Calu3 (cell line): Measurements from ENCODE around the gene OR8D1. TPM values are rescaled to one million over a fixed set of nuclear protein-coding genes. Genes with fewer than 3 reads are reported as not detected.

ENCODE experiments used
- Bru-seq: library from RNA; stranded (reverse); fragments of 400-500 nt; gene quantifications from one replicate; lab custom pipeline; 2021; lab: Mats Ljungman, UMichigan
- BruChase-seq, 2 experiments: library from RNA; stranded (reverse); fragments of 400-500 nt; gene quantifications; one replicate each; lab custom pipeline; 2021; lab: Mats Ljungman, UMichigan
- BruUV-seq: library from RNA; stranded (reverse); fragments of 400-500 nt; replicated peaks from 2 replicates; lab custom pipeline; 2021; lab: Mats Ljungman, UMichigan
- CTCF ChIA-PET: fragments of 300-600 bp; sonication (Branson Sonifier 250); formaldehyde crosslinking; loops from one replicate; lab custom pipeline; 2022; ENCODE audit warnings: antibody characterized with exemption; lab: Charles Lee
- DNase-seq: peaks from one replicate; pipeline ENCODE4 v3.0.0; 2022
- H3K27ac Mint-ChIP-seq: one replicate; pipeline ENCODE4 v1.8.0; 2022; ENCODE audit warnings: mixed read lengths; ENCODE audit not compliant: unreplicated experiment
- H3K27me3 Mint-ChIP-seq: one replicate; pipeline ENCODE4 v1.8.0; 2022; ENCODE audit warnings: mixed read lengths; ENCODE audit not compliant: unreplicated experiment
- H3K36me3 Mint-ChIP-seq: one replicate; pipeline ENCODE4 v1.8.0; 2022; ENCODE audit warnings: mild to moderate bottlenecking, moderate library complexity, mixed read lengths; ENCODE audit not compliant: insufficient read depth, unreplicated experiment
- H3K4me1 Mint-ChIP-seq: one replicate; pipeline ENCODE4 v1.8.0; 2022; ENCODE audit warnings: mild to moderate bottlenecking, low read depth, mixed read lengths; ENCODE audit not compliant: unreplicated experiment
- H3K4me3 Mint-ChIP-seq: one replicate; pipeline ENCODE4 v1.8.0; 2022; ENCODE audit warnings: mild to moderate bottlenecking, low read depth, moderate library complexity, mixed read lengths; ENCODE audit not compliant: unreplicated experiment
- H3K9me3 Mint-ChIP-seq: one replicate; pipeline ENCODE4 v1.8.0; 2022; ENCODE audit warnings: low read depth, mixed read lengths; ENCODE audit not compliant: unreplicated experiment
- intact Hi-C: fragments of 100-400 bp; cut with micrococcal nuclease; formaldehyde crosslinking; loops from one replicate; pipeline ENCODE4 v1.10.0; 2022; ENCODE audit not compliant: unreplicated experiment
- long read RNA-seq: library from polyadenylated mRNA; stranded (forward); transcript quantifications from one replicate; pipeline ENCODE4 v2.0.0, GENCODE V29; 2022
- total RNA-seq: library from RNA; stranded (reverse); gene quantifications from 2 replicates; pipeline ENCODE4 v1.2.3, GENCODE V29; 2022
- TF ChIP-seq, protein P1 (sequence below): fragments of 200-600 bp; IDR thresholded peaks from one replicate; pipeline ENCODE4 v1.8.0; 2022; ENCODE audit warnings: antibody characterized with exemption; ENCODE audit not compliant: unreplicated experiment

The OR8D1 gene
- total RNA-seq, result not detected in 2 replicates
- not detected for Bru-seq, nascent RNA
- BruChase-seq, experiment 1, labeled RNA remaining after a 6-hour chase, result not detected
- BruChase-seq, experiment 2, labeled RNA remaining after a 2-hour chase, result not detected
- long read RNA-seq, result 0 reads

GRCh38 chr11:124313849-124314248 lies at the start of gene OR8D1:
Gene OR8D1, minus strand, starts transcription at chr11:124313949. Its CDS starts 3,183 bp downstream, at chr11:124310766.
- intact Hi-C loops, result no loop called here
- TF ChIP-seq, protein P1, sequence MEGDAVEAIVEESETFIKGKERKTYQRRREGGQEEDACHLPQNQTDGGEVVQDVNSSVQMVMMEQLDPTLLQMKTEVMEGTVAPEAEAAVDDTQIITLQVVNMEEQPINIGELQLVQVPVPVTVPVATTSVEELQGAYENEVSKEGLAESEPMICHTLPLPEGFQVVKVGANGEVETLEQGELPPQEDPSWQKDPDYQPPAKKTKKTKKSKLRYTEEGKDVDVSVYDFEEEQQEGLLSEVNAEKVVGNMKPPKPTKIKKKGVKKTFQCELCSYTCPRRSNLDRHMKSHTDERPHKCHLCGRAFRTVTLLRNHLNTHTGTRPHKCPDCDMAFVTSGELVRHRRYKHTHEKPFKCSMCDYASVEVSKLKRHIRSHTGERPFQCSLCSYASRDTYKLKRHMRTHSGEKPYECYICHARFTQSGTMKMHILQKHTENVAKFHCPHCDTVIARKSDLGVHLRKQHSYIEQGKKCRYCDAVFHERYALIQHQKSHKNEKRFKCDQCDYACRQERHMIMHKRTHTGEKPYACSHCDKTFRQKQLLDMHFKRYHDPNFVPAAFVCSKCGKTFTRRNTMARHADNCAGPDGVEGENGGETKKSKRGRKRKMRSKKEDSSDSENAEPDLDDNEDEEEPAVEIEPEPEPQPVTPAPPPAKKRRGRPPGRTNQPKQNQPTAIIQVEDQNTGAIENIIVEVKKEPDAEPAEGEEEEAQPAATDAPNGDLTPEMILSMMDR, result no peak
- Mint-ChIP-seq H3K4me1 (no peaks in the 10 kb centered on the region), H3K4me3 (no peak within 1 kb of the TSS), H3K27me3 (no peaks in the 10 kb centered on the region), H3K36me3 (no peaks in the 10 kb centered on the region), H3K9me3 (peaks cover 10% of the 10 kb centered on the region), H3K27ac (no peak within 1 kb of the TSS)
- no TSS peak for BruUV-seq
- CTCF ChIA-PET, result no interaction called here
- DNase-seq, result no peak

GRCh38 chr11:124359566-124359965 lies 45.8 kb upstream of the OR8D1 start:
- Mint-ChIP-seq H3K4me1 (no peaks in the 10 kb centered on the region), H3K4me3 (no peak overlapping the region), H3K27ac (no peak overlapping the region), H3K9me3 (no peaks in the 10 kb centered on the region), H3K27me3 (no peaks in the 10 kb centered on the region), H3K36me3 (no peaks in the 10 kb centered on the region)
- no peak for DNase-seq
- intact Hi-C loops, result no loop called here
- TF ChIP-seq, protein P1, result no peak
- BruUV-seq, result no TSS peak
- CTCF ChIA-PET, result no interaction called here

- no peak overlapping the region for H3K4me3 Mint-ChIP-seq
Observed at GRCh38 chr11:124346311-124346955, 32.7 kb upstream of the OR8D1 start.

GRCh38 chr11:124344346-124344745 lies 30.6 kb upstream of the OR8D1 start:
- TF ChIP-seq, protein P1, result no peak
- H3K27ac Mint-ChIP-seq, result no peak overlapping the region
- no peaks in the 10 kb centered on the region for H3K4me1 Mint-ChIP-seq
- CTCF ChIA-PET, result no interaction called here
- H3K9me3 Mint-ChIP-seq, result no peaks in the 10 kb centered on the region
- intact Hi-C loops, result no loop called here
- no peak for DNase-seq
- BruUV-seq, result no TSS peak
- H3K4me3 Mint-ChIP-seq, result no peak overlapping the region
- H3K27me3 Mint-ChIP-seq, result no peaks in the 10 kb centered on the region
- no peaks in the 10 kb centered on the region for H3K36me3 Mint-ChIP-seq

More at GRCh38 chr11:124346311-124346955, 32.7 kb upstream of the OR8D1 start:
- TF ChIP-seq, protein P1, result no peak
- CTCF ChIA-PET, result no interaction called here
- H3K36me3 Mint-ChIP-seq, result no peaks in the 10 kb centered on the region
- intact Hi-C loops, result no loop called here
- H3K27ac Mint-ChIP-seq, result no peak overlapping the region
- no peaks in the 10 kb centered on the region for H3K27me3 Mint-ChIP-seq
- no TSS peak for BruUV-seq
- H3K9me3 Mint-ChIP-seq, result peaks cover 2% of the 10 kb centered on the region
- no peak for DNase-seq
- no peaks in the 10 kb centered on the region for H3K4me1 Mint-ChIP-seq
